WERI-Rb-1 (cell line): ENCODE results near the gene DRD1.
A peak's percentile ranks its signal among the peaks of the same experiment; 100 is the strongest.

Experiments
- DNase-seq: peaks from one replicate; pipeline ENCODE4 v3.0.0-alpha.2; 2020
- H3K27ac ChIP-seq: fragments of 250-450 bp; sonication (Bioruptor Pico); 2 replicates; pipeline ENCODE4 v1.5.1; 2020; ENCODE audit warnings: mild to moderate bottlenecking, moderate library complexity
- H3K27me3 ChIP-seq: fragments of 250-450 bp; sonication (Bioruptor Pico); 2 replicates; pipeline ENCODE4 v1.5.1; 2021; ENCODE audit warnings: mild to moderate bottlenecking, low read depth, moderate library complexity; ENCODE audit not compliant: insufficient read depth, severe bottlenecking
- H3K36me3 ChIP-seq: fragments of 250-450 bp; sonication (Bioruptor Pico); 2 replicates; pipeline ENCODE4 v1.5.1; 2020; ENCODE audit warnings: mild to moderate bottlenecking, moderate library complexity
- H3K4me3 ChIP-seq: 2 replicates; pipeline ENCODE4 v1.5.1; 2011; ENCODE audit warnings: low read depth, mild to moderate bottlenecking, control low read depth, low read length
- H3K9me3 ChIP-seq: fragments of 250-450 bp; sonication (Bioruptor Pico); 2 replicates; pipeline ENCODE4 v1.5.1; 2021; ENCODE audit warnings: mild to moderate bottlenecking, moderate library complexity; ENCODE audit not compliant: severe bottlenecking
- CTCF ChIP-seq: IDR thresholded peaks from 2 replicates; pipeline ENCODE4 v1.5.1; 2011; ENCODE audit warnings: low read depth, mild to moderate bottlenecking, control low read depth, inconsistent platforms, low read length

Gene DRD1

DNA sequence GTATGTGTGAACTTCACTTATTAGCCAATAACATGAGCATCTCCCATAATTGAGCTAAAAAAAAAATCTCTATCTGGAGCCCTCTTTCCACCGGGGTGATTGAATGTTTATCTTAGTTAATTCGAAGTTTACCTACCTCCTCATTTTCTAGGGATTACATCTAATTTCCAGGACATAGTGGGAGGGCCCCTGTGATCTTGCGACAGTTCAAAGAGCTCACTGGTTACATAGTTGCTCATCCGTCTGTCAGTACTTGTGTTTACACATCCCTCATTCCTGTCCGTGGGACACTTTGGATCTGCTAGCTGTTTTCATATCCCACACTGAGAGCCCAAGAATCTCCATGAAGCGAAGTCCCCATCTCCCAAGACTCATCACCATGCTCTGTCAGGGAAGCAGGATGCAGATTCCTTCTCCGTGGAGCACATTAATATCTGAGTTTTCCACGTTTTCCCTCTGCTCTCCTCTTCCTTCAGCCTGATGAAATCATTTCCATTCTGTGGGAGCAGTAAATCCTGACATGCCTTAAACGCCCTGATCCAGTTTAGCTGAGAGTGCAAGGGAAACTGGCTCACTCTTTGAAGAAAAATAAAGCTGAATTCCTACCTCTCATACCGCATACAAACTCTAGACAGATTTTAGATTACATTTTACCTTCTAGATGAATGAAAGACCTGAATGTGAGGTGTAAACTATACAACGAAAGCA, 24.2 kb upstream of the DRD1 start:
- Histone ChIP-seq H3K36me3 (no peaks in the 10 kb centered on the region), H3K27ac (peak overlapping the region; percentile 40), H3K4me3 (peak overlapping the region; percentile 37), H3K9me3 (no peaks in the 10 kb centered on the region), H3K27me3 (no peaks in the 10 kb centered on the region)
- TF ChIP-seq CTCF = no peak
- DNase-seq = peak; percentile 32

DNA sequence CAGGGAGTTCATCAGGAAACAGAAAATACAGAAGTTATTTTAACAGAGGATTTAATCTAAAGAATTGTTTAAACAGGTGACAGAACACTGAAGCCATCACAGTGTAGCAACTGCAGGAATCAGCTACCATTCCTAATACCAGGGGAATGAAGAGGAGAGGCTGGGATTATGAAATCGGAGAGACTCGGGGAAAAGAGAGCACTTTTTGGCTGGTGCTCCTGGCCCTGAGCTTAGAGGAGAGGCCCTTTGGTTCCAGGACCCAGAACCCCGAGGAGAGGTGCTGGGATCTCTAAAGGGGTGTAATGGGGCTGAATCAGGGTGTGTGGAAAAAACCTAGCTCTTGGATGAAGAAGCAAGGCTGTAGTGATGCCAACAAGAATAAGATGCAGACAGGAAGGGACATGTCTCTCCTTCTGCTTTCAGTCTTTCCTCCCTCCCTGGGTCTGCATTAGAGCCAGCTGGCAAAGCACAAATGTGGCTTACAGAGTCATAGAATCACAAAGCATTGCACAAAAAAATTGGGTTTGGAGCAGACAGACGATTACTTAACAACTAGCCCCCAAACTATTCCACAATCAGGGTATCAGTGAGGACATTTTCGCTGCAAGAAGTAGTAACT, 22.8 kb upstream of the DRD1 start:
- no peak overlapping the region for H3K27ac ChIP-seq
- no peak overlapping the region for H3K4me3 ChIP-seq
- no peak for TF ChIP-seq CTCF
- H3K9me3 ChIP-seq = no peaks in the 10 kb centered on the region
- no peaks in the 10 kb centered on the region for H3K27me3 ChIP-seq
- no peaks in the 10 kb centered on the region for H3K36me3 ChIP-seq
- no peak for DNase-seq

GRCh38 chr5:175465282-175465681, 21.3 kb upstream of the DRD1 start:
- TF ChIP-seq CTCF = no peak
- no peak for DNase-seq
- H3K27ac ChIP-seq = no peak overlapping the region

GRCh38 chr5:175464942-175465233, 20.9 kb upstream of the DRD1 start:
- no peaks in the 10 kb centered on the region for H3K36me3 ChIP-seq
- H3K9me3 ChIP-seq = no peaks in the 10 kb centered on the region
- no peak overlapping the region for H3K4me3 ChIP-seq
- no peak for DNase-seq
- no peak for TF ChIP-seq CTCF
- no peak overlapping the region for H3K27ac ChIP-seq
- peaks cover 7% of the 10 kb centered on the region for H3K27me3 ChIP-seq

More at GRCh38 chr5:175465282-175465681, 21.3 kb upstream of the DRD1 start:
- no peak overlapping the region for H3K4me3 ChIP-seq
- H3K27me3 ChIP-seq = peaks cover 6% of the 10 kb centered on the region
- no peaks in the 10 kb centered on the region for H3K9me3 ChIP-seq
- no peaks in the 10 kb centered on the region for H3K36me3 ChIP-seq

DNA sequence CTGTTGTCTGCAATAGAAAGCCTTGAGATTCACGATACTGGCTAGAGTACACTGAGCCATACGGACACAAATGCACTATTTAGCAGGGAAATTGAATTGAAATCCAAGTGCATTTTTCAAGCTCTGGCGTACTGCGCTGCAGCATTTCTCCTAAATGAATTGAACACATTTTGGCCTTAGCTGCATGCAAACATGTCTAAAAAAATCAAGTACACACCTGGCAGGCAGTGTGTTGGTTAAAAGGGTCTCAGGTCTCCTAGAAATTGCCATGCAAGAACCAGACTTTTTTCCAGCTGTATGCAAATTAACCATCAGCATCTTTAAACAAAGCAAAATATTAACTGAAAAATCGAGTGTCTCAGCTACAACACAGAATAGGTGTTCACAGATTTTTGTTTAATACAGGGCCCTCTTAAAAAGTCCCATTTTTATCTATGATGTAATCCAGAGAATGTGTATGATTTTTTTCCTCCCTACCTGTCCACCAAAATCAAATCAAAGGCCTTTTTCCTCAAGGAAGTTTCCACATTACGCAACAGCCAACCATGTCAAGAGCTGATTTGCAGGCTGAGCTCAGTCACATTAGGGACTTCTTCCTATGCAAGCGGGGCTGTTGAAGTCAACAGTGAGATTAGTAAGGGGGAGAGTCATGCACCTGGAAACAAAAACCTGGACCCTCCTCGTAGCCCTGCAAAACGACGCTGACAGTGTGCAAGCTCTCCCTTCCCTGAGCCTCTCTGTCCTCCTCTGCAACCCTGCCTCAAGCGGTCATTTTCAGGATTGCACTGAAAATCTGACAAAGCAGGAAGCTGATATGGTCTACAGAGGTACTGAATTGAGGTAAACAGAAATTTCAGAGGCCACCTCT, 20.3 kb upstream of the DRD1 start:
- H3K27me3 ChIP-seq = peaks cover 9% of the 10 kb centered on the region
- H3K36me3 ChIP-seq = no peaks in the 10 kb centered on the region
- TF ChIP-seq CTCF = peak; percentile 76
- H3K27ac ChIP-seq = no peak overlapping the region
- no peak overlapping the region for H3K4me3 ChIP-seq
- DNase-seq = peak; percentile 73
- no peaks in the 10 kb centered on the region for H3K9me3 ChIP-seq
